ENCODE results near the gene SERPINB6.

DNA sequence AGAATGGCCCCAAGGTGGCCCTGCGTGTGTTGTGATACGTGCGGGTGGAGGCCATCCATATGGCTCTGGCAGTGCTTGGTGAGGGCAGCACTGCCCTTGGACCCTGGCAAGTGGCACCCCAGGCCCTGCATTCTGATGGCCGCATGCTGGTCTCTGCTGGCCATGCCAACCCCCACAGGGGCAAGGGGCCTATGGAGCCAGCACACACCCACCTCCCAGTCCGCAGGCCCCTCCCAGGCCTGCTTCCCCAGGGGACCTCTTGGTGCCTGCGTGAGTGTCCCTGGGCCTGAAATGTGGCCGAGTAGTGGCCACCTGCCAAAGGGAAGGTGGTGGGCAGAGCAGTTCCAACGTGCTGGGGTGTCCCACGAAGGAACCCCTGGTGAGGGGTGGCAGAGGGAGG is 45.9 kb upstream of the SERPINB6 start:
- TF ChIP-seq, protein P1, sequence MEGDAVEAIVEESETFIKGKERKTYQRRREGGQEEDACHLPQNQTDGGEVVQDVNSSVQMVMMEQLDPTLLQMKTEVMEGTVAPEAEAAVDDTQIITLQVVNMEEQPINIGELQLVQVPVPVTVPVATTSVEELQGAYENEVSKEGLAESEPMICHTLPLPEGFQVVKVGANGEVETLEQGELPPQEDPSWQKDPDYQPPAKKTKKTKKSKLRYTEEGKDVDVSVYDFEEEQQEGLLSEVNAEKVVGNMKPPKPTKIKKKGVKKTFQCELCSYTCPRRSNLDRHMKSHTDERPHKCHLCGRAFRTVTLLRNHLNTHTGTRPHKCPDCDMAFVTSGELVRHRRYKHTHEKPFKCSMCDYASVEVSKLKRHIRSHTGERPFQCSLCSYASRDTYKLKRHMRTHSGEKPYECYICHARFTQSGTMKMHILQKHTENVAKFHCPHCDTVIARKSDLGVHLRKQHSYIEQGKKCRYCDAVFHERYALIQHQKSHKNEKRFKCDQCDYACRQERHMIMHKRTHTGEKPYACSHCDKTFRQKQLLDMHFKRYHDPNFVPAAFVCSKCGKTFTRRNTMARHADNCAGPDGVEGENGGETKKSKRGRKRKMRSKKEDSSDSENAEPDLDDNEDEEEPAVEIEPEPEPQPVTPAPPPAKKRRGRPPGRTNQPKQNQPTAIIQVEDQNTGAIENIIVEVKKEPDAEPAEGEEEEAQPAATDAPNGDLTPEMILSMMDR (IDR thresholded peaks at IDR 0.05) = no peak
- no peak for TF ChIP-seq POLR2AphosphoS5 (IDR thresholded peaks at IDR 0.05; ENCODE audit: low read depth, low read length)
- TF ChIP-seq SIN3A (IDR thresholded peaks at IDR 0.05; ENCODE audit: borderline replicate concordance, insufficient read depth, low read depth, low read length) = no peak
- TF ChIP-seq, protein P2, sequence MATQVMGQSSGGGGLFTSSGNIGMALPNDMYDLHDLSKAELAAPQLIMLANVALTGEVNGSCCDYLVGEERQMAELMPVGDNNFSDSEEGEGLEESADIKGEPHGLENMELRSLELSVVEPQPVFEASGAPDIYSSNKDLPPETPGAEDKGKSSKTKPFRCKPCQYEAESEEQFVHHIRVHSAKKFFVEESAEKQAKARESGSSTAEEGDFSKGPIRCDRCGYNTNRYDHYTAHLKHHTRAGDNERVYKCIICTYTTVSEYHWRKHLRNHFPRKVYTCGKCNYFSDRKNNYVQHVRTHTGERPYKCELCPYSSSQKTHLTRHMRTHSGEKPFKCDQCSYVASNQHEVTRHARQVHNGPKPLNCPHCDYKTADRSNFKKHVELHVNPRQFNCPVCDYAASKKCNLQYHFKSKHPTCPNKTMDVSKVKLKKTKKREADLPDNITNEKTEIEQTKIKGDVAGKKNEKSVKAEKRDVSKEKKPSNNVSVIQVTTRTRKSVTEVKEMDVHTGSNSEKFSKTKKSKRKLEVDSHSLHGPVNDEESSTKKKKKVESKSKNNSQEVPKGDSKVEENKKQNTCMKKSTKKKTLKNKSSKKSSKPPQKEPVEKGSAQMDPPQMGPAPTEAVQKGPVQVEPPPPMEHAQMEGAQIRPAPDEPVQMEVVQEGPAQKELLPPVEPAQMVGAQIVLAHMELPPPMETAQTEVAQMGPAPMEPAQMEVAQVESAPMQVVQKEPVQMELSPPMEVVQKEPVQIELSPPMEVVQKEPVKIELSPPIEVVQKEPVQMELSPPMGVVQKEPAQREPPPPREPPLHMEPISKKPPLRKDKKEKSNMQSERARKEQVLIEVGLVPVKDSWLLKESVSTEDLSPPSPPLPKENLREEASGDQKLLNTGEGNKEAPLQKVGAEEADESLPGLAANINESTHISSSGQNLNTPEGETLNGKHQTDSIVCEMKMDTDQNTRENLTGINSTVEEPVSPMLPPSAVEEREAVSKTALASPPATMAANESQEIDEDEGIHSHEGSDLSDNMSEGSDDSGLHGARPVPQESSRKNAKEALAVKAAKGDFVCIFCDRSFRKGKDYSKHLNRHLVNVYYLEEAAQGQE (IDR thresholded peaks at IDR 0.05; ENCODE audit: insufficient read depth in 1 of 2, low read depth in 2 of 2, low read length in 1 of 2) = no peak
- TF ChIP-seq TCF7L2 (IDR thresholded peaks at IDR 0.05; ENCODE audit: low read depth, low read length) = no peak
